Keratinocyte (primary cell): ENCODE data around the gene KRTAP3-2. TPM values are rescaled to one million over a fixed set of nuclear protein-coding genes. Genes with fewer than 3 reads are reported as not detected.

Source experiments
- DNase-seq: peaks from one replicate; pipeline ENCODE4 v3.0.0-alpha.2; 2011; ENCODE audit warnings: low read depth, missing footprints, low spot score
- FAIRE-seq: peaks from 2 replicates; lab custom pipeline; 2011; peaks lifted over from hg19 to GRCh38; lab: Jason Lieb, UNC
- H2AFZ ChIP-seq: 2 replicates; pipeline ENCODE4 v1.6.0; 2012; ENCODE audit warnings: low read length, control low read depth, inconsistent platforms; ENCODE audit not compliant: control insufficient read depth
- H3K27ac ChIP-seq: 2 replicates; pipeline ENCODE4 v1.5.1; 2011; ENCODE audit warnings: low read length; ENCODE audit not compliant: control insufficient read depth, insufficient read depth
- H3K27me3 ChIP-seq: 3 replicates; pipeline ENCODE4 v1.6.0; 2011; ENCODE audit warnings: low read length; ENCODE audit not compliant: control insufficient read depth, insufficient read depth; ENCODE audit errors: extremely low read depth
- H3K36me3 ChIP-seq, 2 experiments: 2 replicates in 1 of 2; 3 replicates in 1 of 2; pipeline ENCODE4 v1.5.1; 2011; ENCODE audit warnings: low read length in 2 of 2, mild to moderate bottlenecking in 1 of 2; ENCODE audit not compliant: control insufficient read depth in 2 of 2, insufficient read depth in 2 of 2; ENCODE audit errors: extremely low read depth in 1 of 2
- H3K4me1 ChIP-seq: 3 replicates; pipeline ENCODE4 v1.5.1; 2011; ENCODE audit warnings: low read length; ENCODE audit not compliant: control insufficient read depth, insufficient read depth; ENCODE audit errors: extremely low read depth
- H3K4me2 ChIP-seq: 3 replicates; pipeline ENCODE4 v1.6.0; 2011; ENCODE audit warnings: low read depth, low read length; ENCODE audit not compliant: control insufficient read depth, insufficient read depth; ENCODE audit errors: extremely low read depth
- H3K4me3 ChIP-seq, 3 experiments: fragments of 200-600 bp in 1 of 3; sonication (generic) in 1 of 3; 2 replicates in 2 of 3; 3 replicates in 1 of 3; pipeline ENCODE4 v1.5.1; 2011 to 2016; ENCODE audit warnings: low read length in 3 of 3, mild to moderate bottlenecking in 3 of 3, control low read depth in 2 of 3, inconsistent platforms in 1 of 3, low read depth in 1 of 3, mixed read lengths in 1 of 3, mixed run types in 1 of 3, moderate library complexity in 1 of 3; ENCODE audit not compliant: control insufficient read depth in 2 of 3, insufficient read depth in 2 of 3; ENCODE audit errors: extremely low read depth in 1 of 3
- H3K79me2 ChIP-seq: 2 replicates; pipeline ENCODE4 v1.6.0; 2012; ENCODE audit warnings: low read length; ENCODE audit not compliant: control insufficient read depth, insufficient read depth
- H3K9ac ChIP-seq: 3 replicates; pipeline ENCODE4 v1.6.0; 2011; ENCODE audit warnings: low read length; ENCODE audit not compliant: control insufficient read depth, insufficient read depth; ENCODE audit errors: extremely low read depth
- H3K9me1 ChIP-seq: 3 replicates; pipeline ENCODE4 v1.6.0; 2011; ENCODE audit warnings: low read length; ENCODE audit not compliant: control insufficient read depth, insufficient read depth; ENCODE audit errors: extremely low read depth
- H3K9me3 ChIP-seq: 2 replicates; pipeline ENCODE4 v1.5.1; 2012; ENCODE audit warnings: low read depth, low read length; ENCODE audit not compliant: control insufficient read depth
- H4K20me1 ChIP-seq: 3 replicates; pipeline ENCODE4 v1.6.0; 2011; ENCODE audit warnings: low read length; ENCODE audit not compliant: control insufficient read depth, insufficient read depth; ENCODE audit errors: extremely low read depth
- EZH2 ChIP-seq: IDR thresholded peaks from one replicate; pipeline ENCODE4 v1.6.1; 2012; ENCODE audit warnings: inconsistent platforms, mild to moderate bottlenecking, low read length, moderate library complexity
- dilution Hi-C: fragments of 300-500 bp; cut with MboI; formaldehyde crosslinking; loops from one replicate; pipeline ENCODE4 v1.7.0; 2020; ENCODE audit warnings: low sequenced_read_pairs; ENCODE audit not compliant: extremely low pct_ligation_motif_present
- polyA plus RNA-seq, 5 experiments: library from polyadenylated mRNA; depleted of rRNA in 3 of 5; stranded (reverse) in 3 of 5; stranded (forward) in 1 of 5; unstranded in 1 of 5; fragments of >200 nt; gene quantifications; 1 replicate in 1 of 5; 2 replicates in 3 of 5; 3 replicates in 1 of 5; pipeline versions ENCODE4 v1.2.1 to v1.2.3, GENCODE V29; 2011 to 2012; ENCODE audit warnings: missing spikeins in 2 of 5, low read depth in 1 of 5, low replicate concordance in 1 of 5
- TF ChIP-seq, protein P1 (sequence below), 3 experiments: IDR thresholded peaks in 1 of 3; conservative IDR thresholded peaks in 1 of 3; optimal IDR thresholded peaks in 1 of 3; 2 replicates in 2 of 3; 3 replicates in 1 of 3; pipeline versions ENCODE3 to v1.5.1; 2011; ENCODE audit warnings: low read length in 3 of 3, mild to moderate bottlenecking in 3 of 3, moderate library complexity in 2 of 3, control low read depth in 1 of 3, inconsistent platforms in 1 of 3; ENCODE audit not compliant: insufficient read depth in 2 of 3; ENCODE audit errors: extremely low read depth in 1 of 3

Gene KRTAP3-2
- polyA plus RNA-seq, 1 donor (not counting 4 experiments of a cell fraction or from before 2014, with no cell fraction given) = not detected

DNA sequence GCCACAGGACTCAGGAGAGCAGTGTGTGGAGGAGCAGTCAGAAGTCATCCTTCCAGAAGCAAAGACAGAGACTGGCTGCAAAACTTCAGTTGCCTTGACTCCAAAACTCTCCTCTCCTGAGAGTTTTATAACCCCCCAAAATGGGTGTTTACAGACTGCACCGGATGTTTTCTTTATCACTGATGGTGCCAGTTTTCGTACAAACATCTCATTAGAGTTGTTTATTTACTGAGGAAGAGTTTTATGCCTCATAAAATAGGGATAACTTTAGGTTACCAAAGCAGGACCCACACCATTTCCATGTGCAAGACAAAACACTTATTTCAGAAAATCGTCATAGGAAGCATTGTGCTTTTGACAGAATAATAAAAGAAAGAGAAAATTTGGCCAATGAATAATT is 15.5 kb downstream of the KRTAP3-2 start, which contains the start of gene KRT40:
KRT40 (minus strand) TSS at position 101 of the 400 bp plus-strand sequence; CDS start at position 48, 53 bp downstream.
- Histone ChIP-seq H3K9me3 (no peaks in the 10 kb centered on the region), H3K9ac (no peak within 1 kb of the TSS), H3K4me1 (peaks cover 3% of the 10 kb centered on the region), H3K4me2 (no peak within 1 kb of the TSS), H4K20me1 (no peaks in the 10 kb centered on the region), H2AFZ (no peak within 1 kb of the TSS), H3K9me1 (no peaks in the 10 kb centered on the region), H3K27me3 (no peaks in the 10 kb centered on the region), H3K36me3 (no peaks in the 10 kb centered on the region), H3K27ac (no peak within 1 kb of the TSS), H3K79me2 (no peaks in the 10 kb centered on the region), H3K4me3 (no peak within 1 kb of the TSS)
- TF ChIP-seq, protein P1, sequence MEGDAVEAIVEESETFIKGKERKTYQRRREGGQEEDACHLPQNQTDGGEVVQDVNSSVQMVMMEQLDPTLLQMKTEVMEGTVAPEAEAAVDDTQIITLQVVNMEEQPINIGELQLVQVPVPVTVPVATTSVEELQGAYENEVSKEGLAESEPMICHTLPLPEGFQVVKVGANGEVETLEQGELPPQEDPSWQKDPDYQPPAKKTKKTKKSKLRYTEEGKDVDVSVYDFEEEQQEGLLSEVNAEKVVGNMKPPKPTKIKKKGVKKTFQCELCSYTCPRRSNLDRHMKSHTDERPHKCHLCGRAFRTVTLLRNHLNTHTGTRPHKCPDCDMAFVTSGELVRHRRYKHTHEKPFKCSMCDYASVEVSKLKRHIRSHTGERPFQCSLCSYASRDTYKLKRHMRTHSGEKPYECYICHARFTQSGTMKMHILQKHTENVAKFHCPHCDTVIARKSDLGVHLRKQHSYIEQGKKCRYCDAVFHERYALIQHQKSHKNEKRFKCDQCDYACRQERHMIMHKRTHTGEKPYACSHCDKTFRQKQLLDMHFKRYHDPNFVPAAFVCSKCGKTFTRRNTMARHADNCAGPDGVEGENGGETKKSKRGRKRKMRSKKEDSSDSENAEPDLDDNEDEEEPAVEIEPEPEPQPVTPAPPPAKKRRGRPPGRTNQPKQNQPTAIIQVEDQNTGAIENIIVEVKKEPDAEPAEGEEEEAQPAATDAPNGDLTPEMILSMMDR (optimal IDR thresholded peaks at IDR 0.05 in 1 of 3, IDR thresholded peaks at IDR 0.05 in 1 of 3, conservative IDR thresholded peaks at IDR 0.05 in 1 of 3; ENCODE audit: extremely low read depth in 1 of 3, insufficient read depth in 2 of 3, low read length in 3 of 3) = no peak
- no peak for TF ChIP-seq EZH2
- FAIRE-seq (no peak), DNase-seq (no peak)
- dilution Hi-C loops = no loop called here

DNA sequence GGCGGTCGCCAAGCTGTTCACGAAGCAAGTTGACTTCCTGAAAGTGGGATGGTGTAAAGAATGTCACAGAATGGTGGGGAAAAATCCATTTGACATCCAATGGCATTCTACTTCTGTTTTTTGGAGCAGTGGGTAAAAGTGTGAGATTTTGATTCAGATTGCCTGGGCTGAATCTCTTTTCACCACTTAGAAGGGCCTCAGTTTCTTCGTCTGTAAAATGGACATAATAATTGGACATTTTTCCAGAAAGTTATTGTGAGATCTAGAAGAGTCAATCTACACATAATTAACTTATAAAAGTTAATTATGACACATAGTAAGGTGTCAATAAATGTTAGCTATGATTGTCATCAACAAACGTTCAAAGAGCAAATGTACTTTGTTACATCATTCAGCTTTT is 18.6 kb downstream of the KRTAP3-2 start:
- H3K9me1 ChIP-seq = no peaks in the 10 kb centered on the region
- no peaks in the 10 kb centered on the region for H3K27me3 ChIP-seq
- H3K4me2 ChIP-seq = no peak overlapping the region
- H3K27ac ChIP-seq = no peak overlapping the region
- no peak for DNase-seq
- H3K9ac ChIP-seq = no peak overlapping the region
- no peaks in the 10 kb centered on the region for H4K20me1 ChIP-seq
- no peak for TF ChIP-seq EZH2
- TF ChIP-seq, protein P1 (optimal IDR thresholded peaks at IDR 0.05 in 1 of 3, IDR thresholded peaks at IDR 0.05 in 1 of 3, conservative IDR thresholded peaks at IDR 0.05 in 1 of 3; ENCODE audit: extremely low read depth in 1 of 3, insufficient read depth in 2 of 3, low read length in 3 of 3) = no peak
- FAIRE-seq = no peak
- no peaks in the 10 kb centered on the region for H3K36me3 ChIP-seq
- no peaks in the 10 kb centered on the region for H3K79me2 ChIP-seq
- H3K4me1 ChIP-seq = peaks cover 4% of the 10 kb centered on the region
- H2AFZ ChIP-seq = no peak overlapping the region
- no peaks in the 10 kb centered on the region for H3K9me3 ChIP-seq
- no peak overlapping the region for H3K4me3 ChIP-seq
- dilution Hi-C loops = no loop called here
